Lower lobe of right lung (tissue), 2 donors: ENCODE data around the gene KCNE4. TPM values are rescaled to one million over a fixed set of nuclear protein-coding genes. Genes with fewer than 3 reads are reported as not detected.

Experiments
- ATAC-seq, 2 donors: fragments of 200-7000 bp; cut with Tn5 transposase; one replicate each; pipeline ENCODE4 v1.9.1; 2020 to 2022; ENCODE audit warnings: mild to moderate bottlenecking in 2 of 2, moderate library complexity in 2 of 2
- DNase-seq: peaks from one replicate; pipeline ENCODE4 v3.0.0-alpha.2; 2020
- H3K27ac ChIP-seq: fragments of 200-600 bp; one replicate; pipeline ENCODE4 v1.8.0; 2022
- H3K27me3 ChIP-seq: fragments of 200-600 bp; one replicate; pipeline ENCODE4 v1.8.0; 2022; ENCODE audit warnings: low read depth
- H3K36me3 ChIP-seq: fragments of 200-600 bp; one replicate; pipeline ENCODE4 v1.8.0; 2022; ENCODE audit warnings: mild to moderate bottlenecking
- H3K4me1 ChIP-seq: fragments of 200-600 bp; one replicate; pipeline ENCODE4 v1.8.0; 2022
- H3K4me3 ChIP-seq: fragments of 200-600 bp; one replicate; pipeline ENCODE4 v1.8.0; 2022; ENCODE audit warnings: mild to moderate bottlenecking
- H3K9me3 ChIP-seq: fragments of 200-600 bp; one replicate; pipeline ENCODE4 v1.8.0; 2022
- intact Hi-C: fragments of 100-400 bp; cut with DNase I; formaldehyde crosslinking; loops from one replicate; pipeline ENCODE4 v1.11.0; 2022
- total RNA-seq: library from RNA; stranded (reverse); fragmentation: NEBNext Ultra II Directional; extraction: Animal tissue kit (Norgen Biotek cat#: 25700); gene quantifications from one replicate; pipeline ENCODE4 v1.2.1, GENCODE V29; 2021
- TF ChIP-seq, protein P1 (sequence below): fragments of 200-600 bp; IDR thresholded peaks from one replicate; pipeline ENCODE4 v1.8.0; 2022; ENCODE audit warnings: antibody characterized with exemption, mild to moderate bottlenecking
- donor health status: DM: no; HTN: yes; CAD: no; lungs with severe emphysema.

The KCNE4 gene
- total RNA-seq, 1 donor from 2014 or later, result 1.2 TPM

- Histone ChIP-seq H3K27ac (no peak overlapping the region), H3K4me1 (peaks cover 8% of the 10 kb centered on the region), H3K9me3 (no peaks in the 10 kb centered on the region), H3K27me3 (no peaks in the 10 kb centered on the region), H3K36me3 (no peaks in the 10 kb centered on the region), H3K4me3 (no peak overlapping the region)
- intact Hi-C loops, result no loop called here
- DNase-seq (no peak), ATAC-seq (peak; percentile 51 to 58)
- TF ChIP-seq, protein P1, sequence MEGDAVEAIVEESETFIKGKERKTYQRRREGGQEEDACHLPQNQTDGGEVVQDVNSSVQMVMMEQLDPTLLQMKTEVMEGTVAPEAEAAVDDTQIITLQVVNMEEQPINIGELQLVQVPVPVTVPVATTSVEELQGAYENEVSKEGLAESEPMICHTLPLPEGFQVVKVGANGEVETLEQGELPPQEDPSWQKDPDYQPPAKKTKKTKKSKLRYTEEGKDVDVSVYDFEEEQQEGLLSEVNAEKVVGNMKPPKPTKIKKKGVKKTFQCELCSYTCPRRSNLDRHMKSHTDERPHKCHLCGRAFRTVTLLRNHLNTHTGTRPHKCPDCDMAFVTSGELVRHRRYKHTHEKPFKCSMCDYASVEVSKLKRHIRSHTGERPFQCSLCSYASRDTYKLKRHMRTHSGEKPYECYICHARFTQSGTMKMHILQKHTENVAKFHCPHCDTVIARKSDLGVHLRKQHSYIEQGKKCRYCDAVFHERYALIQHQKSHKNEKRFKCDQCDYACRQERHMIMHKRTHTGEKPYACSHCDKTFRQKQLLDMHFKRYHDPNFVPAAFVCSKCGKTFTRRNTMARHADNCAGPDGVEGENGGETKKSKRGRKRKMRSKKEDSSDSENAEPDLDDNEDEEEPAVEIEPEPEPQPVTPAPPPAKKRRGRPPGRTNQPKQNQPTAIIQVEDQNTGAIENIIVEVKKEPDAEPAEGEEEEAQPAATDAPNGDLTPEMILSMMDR, result peak; percentile 44
Measured at GRCh38 chr2:223101340-223102039, 49.5 kb downstream of the KCNE4 start.

GRCh38 chr2:223102040-223102400 lies 50.0 kb downstream of the KCNE4 start:
- peaks cover 8% of the 10 kb centered on the region for H3K4me1 ChIP-seq
- no peaks in the 10 kb centered on the region for H3K9me3 ChIP-seq
- no peak overlapping the region for H3K27ac ChIP-seq
- DNase-seq (no peak), ATAC-seq (peak in 1 of 2 donors; percentile 22)
- H3K36me3 ChIP-seq, result no peaks in the 10 kb centered on the region
- no peak overlapping the region for H3K4me3 ChIP-seq
- TF ChIP-seq, protein P1, result no peak
- intact Hi-C loops, result no loop called here
- no peaks in the 10 kb centered on the region for H3K27me3 ChIP-seq

GRCh38 chr2:223102450-223102849 lies 50.5 kb downstream of the KCNE4 start:
- intact Hi-C loops, result no loop called here
- DNase-seq (no peak), ATAC-seq (no peak)
- no peaks in the 10 kb centered on the region for H3K36me3 ChIP-seq
- H3K27me3 ChIP-seq, result no peaks in the 10 kb centered on the region
- peaks cover 8% of the 10 kb centered on the region for H3K4me1 ChIP-seq
- no peak overlapping the region for H3K27ac ChIP-seq
- TF ChIP-seq, protein P1, result no peak
- no peak overlapping the region for H3K4me3 ChIP-seq
- H3K9me3 ChIP-seq, result no peaks in the 10 kb centered on the region

- Histone ChIP-seq H3K27me3 (no peaks in the 10 kb centered on the region), H3K4me3 (no peak overlapping the region), H3K9me3 (no peaks in the 10 kb centered on the region), H3K36me3 (no peaks in the 10 kb centered on the region), H3K27ac (no peak overlapping the region), H3K4me1 (peaks cover 8% of the 10 kb centered on the region)
- no peak for ATAC-seq
- intact Hi-C loops, result no loop called here
- DNase-seq, result no peak
- TF ChIP-seq, protein P1, result no peak
Measured at GRCh38 chr2:223104336-223105132, 52.5 kb downstream of the KCNE4 start.

Other genes starting within 250 kb of the KCNE4 start
- 74.2 TPM for gene ACSL3, start 191.2 kb upstream of the KCNE4 start, total RNA-seq